Stimulated activated CD4-positive, alpha-beta T cell treated with anti-CD3 and anti-CD28 coated beads, Interleukin-1b, Interleukin-23, amount 100 ng/mL, for 48 hours (primary cell): ENCODE data around the gene DCAF6.
A peak's percentile ranks its signal among the peaks of the same experiment; 100 is the strongest.
"Not testable (repeated sequence)": the region's sequence is repeated elsewhere in the genome, so short reads cannot be mapped to it uniquely, and the experiment has no call there.

Source experiments
- DNase-seq: peaks from one replicate; pipeline ENCODE4 v3.0.0-alpha.2; 2020

DCAF6 gene

DNA sequence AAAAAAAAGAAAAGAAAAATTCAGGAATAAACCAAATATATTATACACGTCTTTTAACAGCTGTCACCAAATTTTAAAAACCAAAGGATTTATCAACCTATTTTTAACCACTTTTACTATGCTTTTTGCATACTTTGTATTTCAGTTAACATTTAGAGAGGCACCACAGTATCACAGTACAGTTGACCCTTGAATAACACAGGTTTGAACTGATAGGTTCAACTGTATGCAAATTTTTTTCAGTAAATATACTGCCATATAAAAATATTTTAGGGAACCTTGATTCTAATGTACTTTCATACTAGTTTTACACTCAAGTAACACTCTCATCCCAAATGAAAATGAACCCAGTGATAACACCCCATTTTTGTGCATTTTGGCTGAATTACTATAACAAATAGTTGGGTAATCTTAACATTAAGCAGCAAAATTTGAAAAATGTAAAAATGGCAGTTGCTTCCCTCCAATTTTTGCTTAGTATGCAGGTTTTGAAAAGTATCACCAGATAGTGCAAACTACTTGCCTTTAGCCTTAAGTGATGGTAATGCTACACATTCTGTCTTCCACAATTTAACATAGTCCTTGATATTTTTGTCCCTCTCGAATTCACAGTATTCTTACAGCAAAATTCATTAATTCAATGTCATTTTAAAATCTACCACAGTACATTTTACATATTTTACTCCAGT, 11.8 kb upstream of the DCAF6 start:
- DNase-seq = no peak

DNA sequence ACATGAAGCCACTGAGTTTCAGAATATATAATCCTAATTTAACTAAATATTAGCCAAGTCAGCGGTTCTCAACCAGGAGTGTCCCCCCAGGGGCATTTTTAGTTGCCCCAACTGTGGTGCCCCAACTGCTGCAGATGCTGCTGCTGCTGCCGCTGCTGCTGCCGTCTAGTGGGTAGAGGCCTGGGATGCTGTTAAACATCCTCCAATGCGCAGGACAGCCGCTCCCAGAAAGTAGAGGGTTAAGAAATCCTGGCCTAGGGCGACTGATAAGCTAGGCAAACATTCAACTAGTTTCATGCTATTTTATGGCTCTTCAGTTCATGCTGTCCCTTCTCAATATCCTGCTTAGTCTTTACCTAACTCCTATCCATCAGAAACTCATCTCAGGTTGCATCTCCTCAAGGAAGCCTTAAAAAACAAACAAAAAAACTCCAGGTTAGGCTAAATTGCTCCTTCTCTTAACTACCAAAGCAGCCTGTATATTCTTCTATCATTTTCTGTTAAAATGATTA, 9.9 kb upstream of the DCAF6 start:
- no peak for DNase-seq

GRCh38 chr1:167927046-167927754, 9.3 kb upstream of the DCAF6 start:
- DNase-seq = no peak

DNA sequence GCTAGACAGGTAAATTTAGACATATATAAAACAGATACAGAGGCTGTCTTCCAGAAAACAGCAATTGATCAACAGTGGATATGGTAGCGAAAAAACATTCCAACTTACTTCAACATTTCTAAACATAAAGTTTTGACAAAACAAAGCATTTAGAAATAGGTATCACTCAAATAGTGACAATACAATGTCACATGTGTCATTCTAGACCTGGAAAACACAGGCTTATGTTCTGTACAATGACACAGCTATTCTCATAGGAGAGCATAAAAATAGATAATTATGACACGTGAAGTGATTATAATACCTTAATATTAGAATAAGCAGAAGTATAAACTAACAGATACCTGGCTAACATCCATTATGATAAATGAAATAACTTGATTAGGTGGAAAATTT, 8.0 kb upstream of the DCAF6 start:
- DNase-seq = no peak

GRCh38 chr1:167928919-167929318, 7.6 kb upstream of the DCAF6 start:
- DNase-seq = not testable (repeated sequence)

DNA sequence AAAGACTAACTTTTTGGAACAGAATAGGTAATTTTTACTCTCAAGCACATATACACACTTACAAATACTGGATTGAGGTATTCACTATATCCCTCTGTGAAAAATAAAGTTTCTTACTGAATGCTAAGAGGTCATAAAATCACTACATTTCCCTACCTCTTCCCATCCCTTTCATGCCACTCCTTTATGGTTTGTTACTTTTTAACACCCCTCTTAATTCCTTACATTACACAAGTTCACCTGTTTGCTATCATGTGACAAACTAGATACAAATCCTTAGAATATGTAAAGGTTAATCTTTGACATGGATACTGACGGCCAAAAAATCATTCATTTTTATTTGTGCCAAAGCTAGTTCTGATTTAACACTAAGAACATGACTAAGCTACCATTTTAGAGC, 6.8 kb upstream of the DCAF6 start:
- no peak for DNase-seq

GRCh38 chr1:167933788-167934187, 2.7 kb upstream of the DCAF6 start:
- DNase-seq = no peak

- no peak for DNase-seq
These were observed 1.9 kb upstream of the DCAF6 start for GRCh38 chr1:167934426-167935215.

DNA sequence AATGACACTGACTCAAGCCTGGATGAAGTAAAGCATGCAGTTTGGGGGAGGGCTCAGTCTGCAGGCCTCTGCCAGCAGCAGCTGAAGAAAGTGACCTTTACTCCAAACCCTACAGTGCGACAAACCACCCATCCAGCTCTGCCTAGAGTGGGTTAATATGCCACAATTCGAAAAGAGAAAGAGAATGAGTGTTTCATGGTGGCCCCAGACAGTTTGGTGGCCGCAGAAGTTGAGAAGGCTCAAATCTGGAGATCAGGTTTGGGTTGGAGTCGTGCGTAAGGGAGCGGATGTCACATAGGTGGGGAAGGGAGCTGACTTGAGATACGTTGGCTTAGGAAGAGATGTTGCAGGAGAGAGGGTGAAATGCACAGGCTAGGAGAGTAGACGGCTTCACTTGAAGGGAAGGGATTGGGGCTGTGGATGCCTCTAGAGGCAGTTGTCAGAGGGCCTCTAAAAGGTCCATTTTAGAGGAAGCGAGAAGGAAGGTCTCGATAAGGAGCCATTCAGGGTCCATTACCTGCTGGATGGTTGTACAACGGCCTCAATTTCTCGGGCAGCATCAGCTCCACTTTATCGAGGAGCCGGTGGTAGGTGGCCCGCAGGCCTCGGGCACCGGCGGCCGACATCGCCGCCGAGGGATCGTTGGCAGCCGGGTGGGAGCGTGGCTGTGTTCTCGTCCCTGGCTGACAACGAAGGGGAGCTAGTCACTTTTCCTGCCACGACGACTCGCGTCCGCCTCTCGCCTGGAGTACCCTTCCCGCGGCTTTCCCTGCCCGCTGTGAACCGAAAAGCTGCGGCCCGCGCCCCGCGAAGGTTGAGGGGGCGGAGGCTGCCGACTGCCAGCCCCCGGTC, 1.0 kb upstream of the DCAF6 start:
- peak; percentile 40 for DNase-seq

DNA sequence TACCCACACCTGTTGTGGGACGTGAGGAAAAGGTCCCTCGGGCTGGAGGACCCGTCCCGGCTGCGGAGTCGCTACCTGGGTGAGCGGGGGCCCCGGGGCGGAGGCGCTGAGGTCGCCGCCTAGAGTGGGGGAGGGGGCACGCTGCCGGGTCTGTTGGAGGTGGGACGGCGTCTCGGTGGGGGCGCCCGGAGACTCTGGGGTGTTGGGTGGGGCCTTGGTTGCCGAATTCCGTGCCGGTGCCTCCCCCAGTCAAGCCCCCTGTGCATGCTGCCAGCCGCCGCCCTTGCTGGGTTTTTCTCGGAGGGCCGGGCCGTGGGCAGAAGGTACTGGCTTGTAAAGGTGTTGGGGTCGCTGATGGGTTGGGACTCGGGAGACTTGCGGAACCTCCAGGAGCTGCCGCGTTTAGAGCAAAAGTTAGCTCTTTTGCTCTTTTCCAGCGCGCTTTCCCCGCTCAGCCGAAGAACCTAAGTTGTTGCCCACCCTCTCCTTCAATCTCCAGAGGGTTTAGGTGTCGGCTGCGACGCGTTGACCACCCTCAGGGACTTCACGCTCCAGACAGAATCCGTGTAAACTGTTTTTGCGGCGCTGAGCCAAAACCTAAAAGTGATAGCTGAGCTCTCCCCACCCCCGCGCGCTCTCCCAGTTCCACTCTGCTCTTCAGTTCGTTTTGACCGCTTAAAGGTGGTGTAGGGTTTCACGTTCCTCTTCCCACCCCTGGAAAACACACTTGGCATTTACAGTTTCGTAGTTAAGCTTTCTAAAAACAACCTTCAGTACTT, 636 bp downstream of the DCAF6 start, which contains the start of gene MPC2:
MPC2 (minus strand) TSS at position 143 of the 779 bp plus-strand sequence. CDS start 1,231 bp downstream, outside the sequence.
- peak; percentile 53 for DNase-seq

GRCh38 chr1:167937709-167938010, 1.2 kb downstream of the DCAF6 start:
- no peak for DNase-seq

DNA sequence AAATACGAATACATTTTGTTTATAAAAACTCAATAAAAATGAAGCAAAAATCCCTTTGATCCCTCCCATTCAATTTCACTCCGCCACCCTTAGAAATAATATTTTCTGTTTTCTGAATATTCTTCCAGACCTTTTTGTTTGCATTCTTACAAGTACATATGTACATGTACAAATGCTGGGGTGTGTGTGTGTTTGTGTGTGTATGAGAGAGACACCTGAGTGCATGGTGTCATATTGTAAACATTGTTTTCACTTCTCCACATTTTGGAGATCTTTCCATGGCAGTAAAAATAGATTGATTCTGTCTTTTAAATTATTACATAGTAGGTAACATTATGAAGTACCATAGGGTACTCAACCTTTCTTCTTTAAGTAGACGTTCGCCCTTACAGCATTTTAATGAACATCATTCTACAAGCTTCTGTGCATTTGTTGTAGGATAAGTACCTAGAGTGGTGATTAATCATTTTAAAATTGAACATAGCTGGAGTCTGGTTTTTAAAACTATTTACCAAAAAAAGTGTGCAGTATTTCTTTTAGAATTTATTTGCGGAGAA, 1.7 kb downstream of the DCAF6 start:
- no peak for DNase-seq

DNA sequence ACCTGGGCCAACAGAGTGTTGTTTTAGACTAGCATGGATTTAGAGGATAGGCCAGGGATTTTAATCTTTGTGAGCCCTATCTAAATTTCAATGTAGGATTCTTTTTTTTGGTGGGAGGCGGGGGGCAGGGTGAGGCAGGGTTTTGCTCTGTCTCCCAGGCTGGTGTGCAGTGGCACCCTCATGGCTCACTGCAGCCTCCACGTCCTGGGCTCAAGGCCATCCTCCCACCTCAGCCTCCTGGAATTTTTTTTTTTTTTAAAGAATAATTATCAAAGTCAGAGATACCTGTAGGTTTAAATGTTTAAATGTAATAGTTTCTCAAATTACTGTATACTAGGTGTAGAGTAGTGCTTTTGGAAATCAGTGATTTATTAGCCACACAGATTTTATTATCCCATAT, 3.8 kb downstream of the DCAF6 start:
- DNase-seq = no peak

GRCh38 chr1:167943541-167943940, 7.1 kb downstream of the DCAF6 start:
- DNase-seq = no peak

GRCh38 chr1:167947733-167948132, 11.2 kb downstream of the DCAF6 start:
- no peak for DNase-seq

- no peak for DNase-seq
These were observed 13.3 kb downstream of the DCAF6 start for GRCh38 chr1:167949785-167950184.

- DNase-seq = no peak
These were observed 14.1 kb downstream of the DCAF6 start for GRCh38 chr1:167950569-167950968.

DNA sequence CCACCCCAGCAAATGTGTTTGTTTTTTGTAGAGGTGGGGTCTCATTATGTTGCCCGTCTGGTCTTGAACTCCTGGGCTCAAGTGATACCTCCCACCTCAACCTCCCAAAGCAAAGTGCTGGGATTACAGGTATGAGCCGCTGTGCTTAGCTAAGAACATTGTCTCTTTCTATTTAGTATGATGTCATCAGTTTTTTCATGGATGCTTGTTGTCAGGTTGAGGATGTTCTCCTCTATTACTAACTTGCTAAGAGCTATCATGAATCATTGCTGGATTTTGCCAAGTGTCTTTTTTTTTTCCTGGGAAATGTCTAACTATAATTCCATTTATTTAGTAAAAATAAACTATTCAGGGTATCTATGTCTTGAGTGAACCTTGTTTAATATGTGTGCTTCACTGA, 19.4 kb downstream of the DCAF6 start:
- no peak for DNase-seq

DNA sequence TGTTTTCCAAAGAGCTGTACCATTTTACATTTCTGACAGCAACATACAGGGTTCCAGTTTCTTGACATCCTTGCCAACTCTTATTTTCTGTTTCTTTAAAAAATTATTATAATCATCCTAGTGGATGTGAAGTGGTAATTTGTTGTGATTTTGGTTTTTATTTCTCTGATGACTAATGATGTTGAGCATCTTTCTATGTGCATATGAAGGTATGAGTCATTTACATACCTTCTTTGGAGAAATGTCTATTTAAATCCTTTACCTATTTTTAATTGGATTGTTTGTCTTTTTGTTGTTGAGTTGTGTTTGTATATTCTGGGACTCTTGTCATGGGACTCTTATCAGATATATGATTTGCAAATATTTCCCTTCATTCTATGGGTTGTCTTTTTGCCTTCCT, 21.2 kb downstream of the DCAF6 start:
- no peak for DNase-seq

DNA sequence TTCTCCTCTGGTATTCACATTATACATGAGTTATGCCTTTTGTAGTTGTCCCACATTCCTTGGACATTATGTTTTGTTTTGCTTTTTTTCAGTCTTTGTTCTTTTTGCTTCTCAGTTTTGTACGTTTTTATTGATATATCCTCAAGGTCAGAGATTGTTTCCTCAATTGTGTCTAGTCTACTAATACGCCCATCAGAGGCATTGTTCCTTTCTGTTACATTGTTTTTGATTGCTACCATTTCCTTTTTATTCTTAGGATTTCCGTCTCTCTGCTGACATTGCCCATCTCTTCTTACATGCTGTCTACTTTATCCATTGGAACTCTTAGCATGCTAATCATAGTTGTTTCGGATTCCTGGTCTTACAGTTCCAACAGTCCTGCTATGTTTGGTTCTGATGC, 28.2 kb downstream of the DCAF6 start:
- no peak for DNase-seq

DNA sequence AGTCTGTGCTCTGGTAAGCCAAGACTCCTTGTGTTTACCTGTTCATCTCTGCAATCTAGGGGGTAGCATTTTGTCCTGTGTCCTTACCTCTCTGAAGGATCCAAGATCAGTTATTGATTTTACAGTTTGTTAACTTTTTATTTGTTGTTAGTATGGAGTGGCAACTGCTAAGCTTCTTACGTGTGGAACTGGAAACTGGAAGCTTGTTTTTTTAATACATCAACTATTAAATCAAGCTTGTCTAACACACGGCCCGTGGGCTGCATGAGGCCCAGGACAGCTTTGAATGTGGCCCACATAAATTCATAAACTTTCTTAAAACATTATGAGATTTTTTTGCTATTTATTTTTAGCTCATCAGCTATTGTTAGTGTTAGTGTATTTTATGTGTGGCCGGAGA, 29.6 kb downstream of the DCAF6 start:
- no peak for DNase-seq

DNA sequence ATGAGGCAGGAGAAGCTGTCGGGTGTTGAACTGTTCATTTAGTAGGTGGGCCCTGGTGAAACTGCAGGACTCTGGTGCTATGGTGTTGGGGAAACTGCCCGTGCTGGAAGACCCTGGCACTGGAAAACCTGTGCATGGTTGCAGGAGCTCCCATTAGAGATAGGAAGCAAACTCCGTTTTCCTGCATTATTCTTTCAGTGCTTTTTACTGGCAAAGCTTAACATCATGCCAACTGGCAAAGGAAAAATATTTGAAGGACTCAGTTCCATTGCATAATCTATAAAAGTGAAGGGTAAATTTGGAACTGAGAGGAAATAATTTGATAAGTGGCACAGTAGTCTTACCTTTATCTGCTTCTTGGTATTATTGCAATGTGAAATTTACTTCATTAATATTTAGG, 32.1 kb downstream of the DCAF6 start:
- DNase-seq = no peak
